Measurements from ENCODE around the gene FBXO27.
"Not testable (repeated sequence)": the region's sequence is repeated elsewhere in the genome, so short reads cannot be mapped to it uniquely, and the experiment has no call there.

Gene FBXO27, protein sequence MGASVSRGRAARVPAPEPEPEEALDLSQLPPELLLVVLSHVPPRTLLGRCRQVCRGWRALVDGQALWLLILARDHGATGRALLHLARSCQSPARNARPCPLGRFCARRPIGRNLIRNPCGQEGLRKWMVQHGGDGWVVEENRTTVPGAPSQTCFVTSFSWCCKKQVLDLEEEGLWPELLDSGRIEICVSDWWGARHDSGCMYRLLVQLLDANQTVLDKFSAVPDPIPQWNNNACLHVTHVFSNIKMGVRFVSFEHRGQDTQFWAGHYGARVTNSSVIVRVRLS
- total RNA-seq: 0.28 to 0.48 reads per million in 2 donors

DNA sequence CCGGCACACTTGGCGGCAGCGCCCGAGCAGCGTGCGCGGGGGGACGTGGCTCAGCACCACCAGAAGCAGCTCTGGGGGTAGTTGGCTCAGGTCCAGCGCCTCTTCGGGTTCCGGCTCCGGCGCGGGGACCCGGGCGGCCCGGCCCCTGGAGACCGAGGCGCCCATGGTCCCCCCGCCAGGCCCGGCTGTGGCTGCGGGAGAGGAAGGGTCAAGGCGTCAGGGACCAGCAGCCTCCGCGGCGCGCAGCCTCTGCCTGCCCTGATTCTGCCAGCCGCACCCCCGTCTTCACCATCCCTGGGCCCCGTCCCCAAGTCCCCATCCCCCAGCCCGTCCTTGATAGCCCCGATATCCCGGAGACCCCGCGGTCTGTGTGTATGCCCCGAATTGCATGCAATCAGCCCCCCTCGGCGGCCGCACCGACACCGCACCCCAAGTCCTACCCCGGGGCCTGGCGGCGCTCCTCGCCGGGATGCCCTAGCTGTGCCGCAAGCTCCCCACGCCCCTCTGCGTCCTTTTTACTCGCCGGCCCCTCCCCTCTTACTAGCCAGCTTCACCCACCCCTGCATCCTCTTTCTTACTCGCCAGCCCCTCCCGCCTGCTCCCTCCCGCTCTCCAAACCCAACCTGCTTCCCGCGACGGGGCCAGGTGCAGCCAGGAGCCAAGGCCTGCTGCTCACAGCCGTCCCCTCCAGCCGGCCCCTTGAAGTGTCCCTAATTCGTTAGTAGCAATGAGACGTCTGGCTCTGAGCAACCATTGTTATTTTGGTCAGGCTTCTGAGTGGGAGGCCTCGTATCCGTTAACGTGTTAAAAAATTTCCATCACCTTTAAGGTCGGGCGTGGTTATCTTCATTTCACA is at the start of gene FBXO27:
Gene FBXO27 (minus strand): TSS at position 487 of the 856 bp plus-strand sequence. CDS start 322 bp downstream, at position 165.
- DNase-seq: no peak

DNA sequence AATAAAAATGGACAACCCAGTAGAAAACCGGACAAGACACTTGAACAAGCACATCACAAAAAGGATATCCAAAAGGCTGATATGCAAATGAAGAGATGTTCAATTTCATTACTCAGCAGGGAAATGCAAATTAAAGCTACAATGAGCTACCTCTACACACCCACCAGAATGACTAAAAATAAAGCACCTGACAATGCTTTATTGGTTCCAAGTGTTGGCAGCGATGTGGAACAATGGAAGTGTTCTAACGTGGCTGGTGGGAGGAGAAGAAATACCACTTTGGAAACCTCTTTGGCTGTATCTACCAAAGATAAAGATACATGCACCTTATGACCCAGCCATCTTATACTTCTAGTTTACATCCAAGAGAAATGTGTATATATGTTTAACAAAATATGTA is 48.1 kb upstream of the FBXO27 start:
- no peak for DNase-seq

- no peak for DNase-seq
These were observed 46.3 kb upstream of the FBXO27 start for GRCh38 chr19:39078436-39079200.

GRCh38 chr19:39077323-39077722 is 45.0 kb upstream of the FBXO27 start:
- DNase-seq: no peak

DNA sequence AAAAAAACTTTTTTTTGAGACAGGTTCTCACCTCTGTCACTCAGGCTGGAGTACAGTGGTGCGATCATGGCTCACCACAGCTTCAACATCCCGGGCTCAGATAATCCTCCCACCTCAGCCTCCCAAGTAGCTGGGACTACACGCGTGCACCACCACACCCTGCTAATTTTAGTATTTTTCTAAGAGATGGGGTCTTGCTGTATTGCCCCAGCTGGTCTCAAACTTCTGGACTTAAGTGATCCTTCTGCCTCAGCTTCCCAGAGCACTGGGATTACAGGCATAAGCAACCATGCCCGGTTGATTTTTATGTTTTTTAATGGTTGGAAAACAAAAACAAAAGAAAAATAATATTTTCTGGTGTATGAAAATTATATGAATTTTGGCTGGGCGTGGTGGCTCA is 42.6 kb upstream of the FBXO27 start:
- DNase-seq: no peak

DNA sequence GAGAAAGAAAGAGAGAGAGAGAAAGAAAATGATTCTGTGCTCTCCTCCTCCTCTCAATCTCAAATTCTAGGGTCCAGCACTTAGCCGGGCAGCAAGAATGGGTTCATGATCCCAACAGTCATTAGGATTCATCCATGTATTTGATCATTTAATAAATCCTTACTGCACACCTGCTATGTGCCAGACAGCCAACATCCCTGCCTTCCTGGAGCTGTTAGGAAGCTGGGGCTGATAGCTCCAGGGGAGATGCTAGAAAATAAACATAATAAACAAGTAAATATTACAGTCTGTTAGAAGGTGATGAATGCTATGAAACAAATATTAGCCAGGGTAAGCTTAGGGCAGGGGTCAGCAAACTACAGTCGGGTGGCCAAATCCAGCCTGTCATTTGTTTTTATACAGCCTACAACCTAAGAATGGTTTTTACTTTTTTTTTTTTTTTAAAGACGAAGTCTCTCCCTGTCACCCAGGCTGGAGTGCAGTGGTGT is 41.9 kb upstream of the FBXO27 start:
- DNase-seq: no peak

DNA sequence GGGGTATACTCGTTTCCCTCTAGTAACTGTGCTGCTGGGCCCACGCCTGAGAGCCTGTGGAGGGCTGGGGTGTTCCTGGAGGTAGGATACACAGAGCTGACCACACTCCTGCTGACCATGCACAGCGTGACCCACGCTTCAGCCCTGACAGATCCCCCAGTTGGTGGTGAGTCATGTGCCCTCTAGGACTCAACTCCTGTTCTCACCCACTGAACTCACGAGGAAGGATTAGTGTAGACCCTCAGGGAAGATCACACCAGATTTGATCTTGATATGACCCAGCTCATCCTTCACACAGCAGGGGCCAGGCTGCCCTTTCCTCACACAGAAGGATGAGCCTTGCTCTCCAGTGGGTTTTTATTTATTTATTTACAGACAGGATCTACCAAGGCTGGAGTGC is 38.5 kb upstream of the FBXO27 start:
- no peak for DNase-seq

GRCh38 chr19:39068259-39068658 is 35.9 kb upstream of the FBXO27 start:
- DNase-seq: not testable (repeated sequence)

DNA sequence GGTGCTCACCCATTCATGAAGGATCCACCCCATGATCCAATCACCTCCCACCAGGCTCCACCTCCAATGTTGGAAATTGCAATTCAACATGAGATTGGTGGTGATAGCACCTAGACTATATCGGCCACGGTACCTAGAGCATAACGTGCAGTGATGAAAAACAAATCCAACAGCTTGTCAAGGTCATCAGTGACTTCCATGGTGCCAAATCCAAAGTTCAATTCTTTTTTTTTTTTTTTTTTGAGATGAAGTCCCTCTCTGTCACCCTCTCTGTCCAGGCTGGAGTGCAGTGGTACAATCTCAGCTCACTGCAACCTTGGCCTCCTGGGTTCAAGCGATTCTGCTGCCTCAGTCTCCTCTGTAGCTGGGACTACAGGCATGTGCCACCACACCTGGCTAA is 34.8 kb upstream of the FBXO27 start:
- DNase-seq: no peak

- no peak for DNase-seq
These were observed 33.6 kb upstream of the FBXO27 start for GRCh38 chr19:39065928-39066327.

- no peak for DNase-seq
These were observed 32.1 kb upstream of the FBXO27 start for GRCh38 chr19:39064405-39064804.

DNA sequence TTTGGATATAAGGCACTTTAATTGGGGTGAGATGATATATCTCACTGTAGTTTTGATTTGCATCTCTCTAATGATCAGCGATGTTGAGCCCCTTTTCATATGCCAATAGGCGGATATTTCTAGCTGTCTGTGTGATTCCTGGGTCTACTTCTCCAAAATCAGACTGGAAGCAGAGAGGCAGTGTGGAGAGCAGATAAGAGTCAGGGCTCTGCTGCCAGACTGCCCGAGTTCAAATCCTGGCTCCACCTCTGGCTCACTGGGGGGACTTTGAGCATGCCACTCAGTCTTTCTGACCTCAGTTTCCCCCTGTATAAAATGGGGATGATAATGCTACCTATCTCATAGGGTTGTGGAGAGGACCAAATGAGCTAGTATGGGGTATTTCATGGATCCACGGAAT is 27.8 kb upstream of the FBXO27 start:
- DNase-seq: no peak

DNA sequence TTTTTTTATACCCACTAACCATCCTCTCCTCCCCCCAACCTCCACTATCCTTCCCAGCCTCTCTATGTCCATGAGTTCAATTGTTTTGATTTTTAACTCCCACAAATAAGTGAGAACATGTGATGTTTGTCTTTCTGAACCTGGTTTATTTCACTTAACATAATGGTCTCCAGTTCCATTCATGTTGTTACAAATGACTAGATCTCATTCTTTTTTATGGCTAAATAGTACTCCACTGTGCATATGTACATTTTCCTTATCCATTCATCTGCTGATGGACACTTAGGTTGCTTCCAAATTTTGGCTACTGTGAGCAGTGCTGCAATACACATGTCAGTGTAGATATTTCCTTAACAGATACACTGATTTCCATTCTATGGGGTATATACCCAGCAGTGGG is 27.0 kb upstream of the FBXO27 start:
- DNase-seq: no peak

DNA sequence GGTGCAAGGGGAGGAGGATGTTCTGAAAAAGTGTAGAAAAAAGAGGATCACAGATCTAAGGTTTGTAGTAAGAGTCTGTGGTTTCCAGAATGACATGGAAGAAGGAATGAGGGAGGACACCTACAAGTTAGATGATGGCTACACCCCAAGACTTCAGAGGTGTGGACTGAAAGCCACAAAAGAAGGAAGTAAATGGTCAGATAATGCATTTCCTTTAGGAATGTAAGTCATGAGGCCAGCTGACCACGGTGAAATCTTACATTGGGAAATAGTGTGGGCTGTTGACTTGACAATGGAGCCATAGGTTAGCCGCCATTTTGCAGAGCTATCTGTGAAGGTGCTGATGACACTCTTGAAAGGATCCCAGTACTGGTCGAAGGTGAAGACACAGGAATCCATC is 25.3 kb upstream of the FBXO27 start:
- no peak for DNase-seq

DNA sequence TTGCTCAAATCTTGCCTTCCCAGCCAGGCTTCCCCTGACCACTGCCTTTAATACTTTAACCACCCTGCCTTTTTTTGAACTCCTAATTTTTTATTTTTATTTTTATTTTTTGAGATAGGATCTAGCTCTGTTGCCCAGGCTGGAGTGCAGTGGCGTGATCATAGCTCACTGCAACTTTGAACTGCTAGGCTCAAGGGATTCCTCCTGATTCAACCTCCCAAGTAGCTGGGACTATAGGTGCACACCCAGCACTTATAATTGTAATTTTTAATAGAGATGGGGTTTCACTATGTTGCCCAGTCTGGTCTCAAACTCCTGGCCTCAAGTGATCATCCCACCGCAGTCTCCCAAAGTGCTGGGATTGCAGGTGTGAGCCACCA is 21.7 kb upstream of the FBXO27 start:
- no peak for DNase-seq

DNA sequence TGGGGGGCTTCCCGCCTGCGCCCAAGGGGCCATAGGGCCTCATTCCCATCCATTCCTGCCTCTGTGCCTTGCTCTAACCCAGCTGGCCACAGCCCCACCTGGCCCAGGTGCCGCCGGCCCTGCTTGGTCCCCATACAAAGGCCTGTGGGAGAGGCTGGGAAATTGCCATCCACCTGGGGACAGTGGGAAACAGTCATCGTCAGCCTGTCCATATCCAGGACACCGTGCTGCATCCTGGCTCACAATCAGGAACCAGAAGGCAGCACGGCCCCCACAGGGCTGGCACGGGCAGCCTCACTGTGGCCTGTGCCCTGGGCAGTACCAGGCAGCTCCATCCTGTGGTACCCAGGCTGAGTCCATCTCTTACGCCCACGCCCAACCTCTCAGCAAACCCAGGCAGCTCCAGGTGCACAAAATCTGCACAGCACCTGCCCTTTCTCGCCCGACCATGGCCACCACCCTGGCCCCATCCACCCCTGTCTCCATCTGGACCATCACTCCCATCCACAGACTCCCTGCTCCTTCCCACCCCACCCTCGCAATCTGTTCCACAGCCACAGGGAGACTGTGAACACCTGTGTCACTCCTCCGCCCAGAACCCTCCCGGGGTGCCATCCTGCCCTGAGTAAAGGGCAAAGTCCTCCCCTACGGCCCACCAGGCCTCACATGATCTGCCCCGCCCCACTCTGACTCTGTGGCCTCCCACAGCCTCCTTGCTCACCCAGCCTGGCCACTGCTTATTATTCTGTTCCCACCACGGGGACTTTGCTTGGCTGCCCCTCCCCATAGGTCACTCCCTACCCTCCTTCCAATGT is 21.1 kb upstream of the FBXO27 start:
- DNase-seq: no peak

DNA sequence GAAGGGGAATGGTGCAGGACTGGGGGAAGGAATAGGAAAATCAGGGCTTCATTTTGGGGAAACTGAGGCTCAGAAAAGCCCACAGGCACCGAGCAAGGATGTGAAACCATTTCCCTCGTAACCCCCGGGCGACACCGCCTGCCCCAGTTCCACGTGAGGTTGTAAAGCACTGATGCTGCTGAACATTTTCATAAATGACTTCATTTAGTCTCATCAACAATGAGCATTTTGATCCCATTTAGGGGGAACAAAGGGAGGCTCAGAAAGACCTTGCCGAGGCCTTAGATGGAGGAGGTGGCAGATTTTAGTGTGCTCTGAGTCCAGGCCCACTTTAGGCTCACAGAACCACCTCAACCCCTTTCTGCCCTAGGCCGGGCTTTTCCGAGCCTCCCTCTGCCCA is 20.5 kb upstream of the FBXO27 start:
- DNase-seq: no peak

- DNase-seq: peak; percentile 70
These were observed 19.9 kb upstream of the FBXO27 start for GRCh38 chr19:39052243-39052746.

GRCh38 chr19:39047073-39047472 is 14.7 kb upstream of the FBXO27 start:
- DNase-seq: no peak

DNA sequence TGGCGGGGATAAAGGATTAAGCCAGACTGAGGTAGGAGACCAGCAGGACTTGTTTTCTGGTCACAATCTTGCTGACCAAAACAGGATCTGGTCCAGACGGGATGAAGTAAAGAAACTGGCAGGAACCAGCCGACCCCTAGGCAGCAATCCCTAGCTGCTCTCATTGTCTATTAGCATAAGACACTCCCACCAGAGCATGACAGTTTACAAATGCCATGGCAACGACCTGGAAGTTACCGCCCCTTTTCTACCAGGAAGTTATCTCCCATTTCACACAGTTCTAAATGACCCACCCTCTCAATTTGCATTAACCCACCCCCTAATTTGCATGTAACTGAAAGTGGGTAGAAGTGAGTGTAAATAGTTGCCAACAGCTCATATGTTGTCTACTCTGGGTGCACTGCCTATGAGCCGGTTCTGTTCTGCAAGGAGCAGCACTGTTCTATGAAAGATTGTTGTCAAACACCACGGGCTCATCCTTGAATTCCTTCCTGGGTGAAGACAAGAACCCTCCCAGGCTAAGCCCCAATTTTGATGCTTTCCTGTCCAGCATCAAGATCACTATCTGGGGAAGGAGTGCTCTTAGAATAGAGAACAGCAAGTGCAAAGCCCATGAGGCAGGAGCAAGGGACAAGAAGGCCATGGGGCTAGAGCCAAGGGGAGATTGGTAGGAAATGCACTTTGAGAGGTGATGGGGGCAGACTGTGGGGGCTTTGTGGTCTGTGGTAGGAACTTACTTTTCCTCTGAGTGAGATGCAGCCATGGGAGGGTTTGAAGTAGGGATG is 13.9 kb upstream of the FBXO27 start:
- no peak for DNase-seq

DNA sequence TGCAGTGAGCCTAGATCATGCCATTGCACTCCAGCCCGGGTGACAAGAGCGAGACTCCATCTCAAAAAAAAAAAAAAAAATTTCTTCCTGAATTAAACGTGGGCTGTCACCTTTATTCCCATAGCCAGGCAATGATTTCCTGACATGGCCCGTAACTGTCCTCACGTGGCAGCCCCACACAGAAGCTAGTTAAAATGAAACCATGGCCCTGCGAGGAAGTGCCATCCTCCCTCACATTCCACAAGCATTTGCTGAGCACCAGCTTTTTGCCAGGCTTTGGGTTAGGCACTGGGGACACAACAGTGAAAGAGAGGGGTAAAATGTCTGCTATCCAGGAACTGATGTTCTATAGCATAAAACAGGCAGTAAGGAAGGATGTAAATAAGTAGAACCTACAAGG is 13.2 kb upstream of the FBXO27 start:
- DNase-seq: no peak
